DMS114 treated with DMSO at 0.1 percent for 48 hours (cell line): Measurements from ENCODE around the gene GDI2.
"Not testable (repeated sequence)": the region's sequence is repeated elsewhere in the genome, so short reads cannot be mapped to it uniquely, and the experiment has no call there.

Experiments used
- DNase-seq: peaks from one replicate; lab custom pipeline; 2025; ENCODE audit not compliant: unreplicated experiment; lab: John Stamatoyannopoulos, UW

Gene GDI2

DNA sequence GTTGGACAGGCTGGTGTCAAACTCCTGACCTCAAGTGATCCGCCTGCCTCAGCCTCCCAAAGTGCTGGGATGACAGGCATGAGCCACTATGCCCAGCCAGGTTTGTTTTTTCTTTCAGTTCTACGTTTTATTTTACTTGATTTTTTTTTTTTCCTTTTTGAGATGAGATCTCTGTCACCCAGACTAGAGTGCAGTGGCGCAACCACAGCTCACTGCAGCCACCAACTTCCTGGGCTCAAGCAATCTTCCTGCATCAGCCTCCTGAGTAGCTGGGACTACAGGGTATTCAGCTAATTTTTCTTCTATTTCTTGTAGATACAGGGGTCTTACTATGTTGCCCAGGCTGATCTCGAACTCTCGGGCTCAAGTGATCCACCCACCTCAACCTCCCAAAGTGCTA lies 24.3 kb downstream of the GDI2 start:
- no peak for DNase-seq

DNA sequence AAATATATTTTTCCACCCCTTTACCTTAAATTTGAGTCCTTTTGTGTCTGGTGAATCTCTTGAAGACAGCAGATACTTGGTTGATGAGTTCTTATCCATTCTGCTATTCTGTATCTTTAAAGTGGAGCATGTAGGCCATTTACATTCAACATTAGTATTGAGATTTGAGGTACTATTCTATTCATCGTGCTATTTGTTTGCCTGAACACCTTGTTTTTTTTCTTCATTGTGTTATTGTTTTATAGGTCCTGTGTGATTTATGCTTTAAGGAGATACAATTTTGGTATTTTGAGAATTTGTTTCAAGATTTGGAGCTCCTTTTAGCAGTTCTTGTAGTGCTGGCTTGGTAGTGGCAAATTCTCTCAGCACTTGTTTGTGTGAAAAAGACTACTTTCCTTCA lies 29.9 kb downstream of the GDI2 start:
- no peak for DNase-seq

DNA sequence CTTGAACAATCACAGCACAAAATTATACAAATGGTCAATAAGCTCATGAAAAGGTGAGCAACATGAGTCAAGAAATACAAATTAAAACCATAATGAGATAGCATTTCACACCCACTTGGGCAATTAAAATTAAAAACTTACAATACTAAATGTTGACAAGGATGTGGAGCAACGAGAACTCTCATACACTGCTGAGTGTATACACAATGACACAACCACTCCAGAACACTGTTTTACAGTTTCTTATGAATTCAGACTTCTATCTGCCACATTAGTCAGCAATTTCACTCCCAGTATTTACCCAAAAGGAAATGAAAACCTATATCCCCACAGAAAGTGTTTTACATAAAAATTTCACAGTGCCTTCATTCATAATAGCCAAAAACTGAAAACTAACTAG lies 31.1 kb downstream of the GDI2 start:
- DNase-seq: no peak

DNA sequence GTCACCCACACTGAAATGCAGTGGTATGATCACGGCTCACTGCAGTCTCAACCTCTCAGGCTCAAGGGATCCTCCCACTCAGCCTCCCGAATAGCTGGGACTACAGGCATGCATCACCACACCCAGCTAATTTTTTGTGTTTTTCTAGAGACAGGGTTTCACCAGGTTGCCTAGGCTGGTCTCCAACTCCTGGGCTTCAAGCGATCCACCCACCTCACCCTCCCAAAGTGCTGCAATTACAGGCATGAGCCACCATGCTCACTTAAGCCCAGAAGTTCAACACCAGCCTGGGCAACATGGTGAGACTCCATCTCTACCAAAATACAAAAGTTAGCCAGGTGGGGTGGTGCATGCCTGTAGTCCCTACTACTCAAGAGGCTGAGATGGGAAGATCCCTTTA lies 33.5 kb downstream of the GDI2 start:
- DNase-seq: no peak

DNA sequence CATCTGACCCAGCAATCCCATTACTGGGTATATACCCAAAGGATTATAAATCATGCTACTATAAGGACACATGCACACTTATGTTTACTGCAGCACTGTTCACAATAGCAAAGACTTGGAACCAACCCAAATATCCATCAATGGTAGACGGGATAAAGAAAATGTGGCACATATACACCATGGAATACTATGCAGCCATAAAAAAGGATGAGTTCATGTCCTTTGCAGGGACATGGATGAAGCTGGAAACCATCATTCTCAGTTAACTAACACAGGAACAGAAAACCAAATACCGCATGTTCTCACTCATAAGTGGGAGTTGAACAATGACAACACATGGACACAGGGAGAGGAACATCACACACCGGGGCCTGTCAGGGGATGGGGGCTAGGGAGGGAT lies 35.5 kb downstream of the GDI2 start:
- DNase-seq: not testable (repeated sequence)

DNA sequence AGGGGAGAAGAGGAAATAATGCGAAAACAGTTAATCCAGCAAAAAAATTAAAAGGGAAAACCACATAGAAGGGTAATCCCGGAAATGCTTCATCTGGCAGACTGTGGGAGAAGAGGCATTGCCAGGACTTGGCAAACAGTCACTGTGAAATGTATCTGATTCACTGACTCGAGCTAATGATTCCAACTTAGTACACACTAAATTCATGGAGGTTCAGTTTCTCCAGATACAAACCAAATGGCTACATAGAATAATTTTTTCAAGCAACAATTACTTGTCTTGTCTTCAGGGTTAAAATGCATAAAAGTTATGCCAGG lies 36.4 kb downstream of the GDI2 start:
- no peak for DNase-seq

DNA sequence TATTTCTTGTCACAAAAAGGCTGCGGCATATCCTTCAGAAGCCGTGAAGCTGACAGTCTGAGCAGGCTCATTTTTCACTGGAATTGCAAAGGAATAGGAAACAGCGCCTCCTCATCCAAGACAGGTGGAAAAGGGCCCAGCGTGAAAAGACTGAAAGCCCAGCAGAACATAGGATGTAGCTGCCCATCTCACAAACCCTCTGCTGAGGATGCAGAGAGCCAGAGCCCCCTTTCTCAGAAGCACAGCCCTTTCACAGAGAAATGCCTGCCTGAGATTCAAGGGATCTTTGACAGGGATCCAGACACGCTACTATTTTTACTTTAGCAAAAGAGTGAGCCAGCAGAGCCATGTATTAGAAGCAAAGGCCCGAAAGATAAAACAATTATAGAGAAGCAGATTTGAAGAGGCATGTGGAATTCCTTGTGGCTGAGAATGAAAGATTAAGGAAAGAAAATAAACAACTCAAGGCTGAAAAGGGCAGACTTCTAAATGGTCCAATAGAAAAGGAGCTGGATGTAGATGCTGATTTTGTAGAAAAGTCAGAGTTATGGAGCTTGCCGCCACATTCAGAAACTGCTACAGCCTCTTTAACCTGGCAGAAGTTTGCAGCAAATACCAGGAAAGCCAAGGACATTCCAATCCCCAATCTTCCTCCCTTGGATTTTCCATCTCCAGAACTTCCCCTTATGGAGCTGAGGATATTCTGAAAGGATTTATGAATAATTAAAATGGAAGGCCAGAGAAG lies 36.9 kb downstream of the GDI2 start:
- DNase-seq: no peak

DNA sequence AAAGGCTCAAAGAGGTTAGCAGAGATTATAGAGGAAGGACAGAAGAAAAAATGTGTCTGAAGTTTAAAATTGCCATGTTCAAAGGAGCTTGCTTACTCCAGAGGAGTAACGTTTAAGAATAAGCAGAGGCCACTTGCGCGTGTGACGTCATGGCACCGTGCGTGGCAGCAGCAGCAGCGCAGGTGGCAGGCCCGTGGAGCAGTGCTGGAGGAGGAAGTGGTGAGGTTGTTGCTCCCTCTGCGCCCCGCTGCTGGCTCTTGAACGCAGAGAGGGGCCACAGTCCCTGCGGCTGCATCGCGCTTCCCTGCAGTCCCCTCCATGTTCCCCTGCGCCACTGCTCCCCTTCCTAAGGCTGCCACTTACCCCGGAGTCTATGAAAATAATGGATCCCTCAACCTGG lies 37.5 kb downstream of the GDI2 start:
- DNase-seq: no peak

DNA sequence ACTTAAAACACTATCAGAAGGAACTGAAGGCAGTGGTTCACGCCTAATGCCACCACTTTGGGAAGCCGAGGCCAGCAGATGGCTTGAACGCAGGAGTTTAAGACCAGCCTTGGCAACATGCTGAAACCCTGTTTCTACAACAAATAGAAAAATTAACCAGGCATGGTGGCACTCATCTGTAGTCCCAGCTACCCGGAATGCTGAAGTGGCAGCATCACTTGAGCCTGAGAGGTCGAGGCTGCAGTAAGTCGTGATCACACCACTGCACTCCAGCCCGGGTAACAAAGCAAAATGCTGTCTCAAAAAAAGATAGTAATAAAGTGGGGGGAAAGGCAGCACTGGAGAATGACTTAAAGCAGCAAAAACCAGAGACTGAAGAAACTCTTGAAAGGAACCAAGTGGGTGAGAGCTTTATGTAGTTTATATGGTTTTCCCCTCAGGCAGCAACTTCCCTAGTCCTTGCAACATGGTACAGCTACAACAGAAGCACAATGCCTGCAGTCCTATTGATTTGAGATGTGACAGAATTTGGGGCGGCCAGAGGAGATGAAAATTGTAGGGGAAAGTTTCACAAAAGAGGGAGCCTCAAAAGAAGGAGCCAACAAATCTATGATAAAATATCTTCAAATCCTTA lies 38.1 kb downstream of the GDI2 start:
- DNase-seq: no peak

DNA sequence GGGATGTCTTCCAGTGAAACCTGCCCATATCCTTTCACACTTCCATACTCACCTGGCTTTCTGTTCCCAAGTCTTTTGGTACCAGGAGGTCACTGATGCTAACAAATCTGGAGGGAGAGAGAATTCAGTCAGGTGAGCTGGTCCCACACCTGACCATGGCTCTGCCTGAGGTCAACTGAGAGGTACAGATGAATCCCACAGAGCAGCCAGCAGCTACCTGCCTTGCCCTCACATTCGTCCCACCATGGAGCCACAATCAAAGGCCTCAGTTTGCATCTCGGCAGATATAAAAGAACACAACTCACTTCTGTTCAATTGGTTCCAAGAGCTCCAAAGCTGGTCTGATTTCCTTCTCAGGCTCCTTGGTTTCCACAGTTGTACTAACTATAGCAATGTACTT lies 47.0 kb downstream of the GDI2 start:
- no peak for DNase-seq

DNA sequence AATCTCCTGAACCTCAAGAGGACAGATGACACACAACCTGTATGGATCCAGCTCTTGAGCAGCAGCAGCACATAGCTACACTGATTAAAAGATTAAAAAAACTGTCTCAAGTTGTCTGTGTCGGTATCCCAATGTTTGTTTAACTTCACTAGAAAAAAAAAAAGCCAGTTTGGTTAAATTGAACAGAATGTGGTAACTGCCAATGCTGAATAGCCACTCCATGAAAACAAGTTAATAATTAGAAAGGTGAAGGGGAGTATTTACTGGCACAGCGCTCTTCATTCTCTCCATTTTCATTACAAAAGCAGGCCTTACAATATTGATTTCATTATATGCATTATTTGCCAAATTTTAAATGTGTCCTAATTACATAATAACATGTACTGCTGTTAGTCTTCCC lies 47.6 kb downstream of the GDI2 start:
- no peak for DNase-seq

DNA sequence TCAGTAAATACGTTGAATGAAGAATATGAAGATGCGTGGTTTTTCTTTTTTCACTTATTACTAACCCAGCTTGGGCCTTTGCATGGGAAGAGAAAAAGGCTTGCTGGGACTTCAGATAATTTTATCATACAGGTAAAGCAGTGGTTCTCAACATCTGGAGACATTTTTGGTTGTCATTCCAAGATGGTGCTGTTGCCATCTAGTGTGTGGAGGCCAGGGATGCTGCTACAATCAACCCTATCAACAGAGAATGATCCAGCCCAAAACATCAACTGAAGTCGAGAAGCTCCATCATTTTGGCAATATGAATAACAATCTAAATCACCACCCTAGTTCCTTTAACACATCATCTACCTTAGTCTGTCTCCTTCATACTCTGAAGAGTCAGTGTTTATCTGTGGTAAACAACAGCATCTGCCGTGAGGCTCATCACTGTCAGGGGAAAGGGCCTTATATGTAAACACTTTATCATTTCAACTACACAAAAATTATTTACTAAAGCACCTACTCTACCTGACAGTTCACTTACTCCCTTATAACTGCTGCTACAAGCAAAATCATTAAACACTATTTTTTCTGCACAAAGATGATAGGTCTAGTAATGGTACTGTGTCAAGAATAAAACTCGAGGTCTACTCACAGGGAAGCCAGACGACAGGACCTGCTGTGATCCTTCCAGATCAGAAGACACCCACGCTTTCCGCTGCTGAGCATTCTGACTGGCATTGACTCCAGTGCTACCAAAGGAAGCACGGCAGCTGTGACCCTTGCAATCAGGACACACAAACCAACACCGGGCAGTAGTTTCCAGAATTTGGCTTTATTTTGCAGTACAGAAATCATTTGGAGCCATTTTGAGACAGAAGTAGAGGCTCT lies 48.6 kb downstream of the GDI2 start:
- no peak for DNase-seq

DNA sequence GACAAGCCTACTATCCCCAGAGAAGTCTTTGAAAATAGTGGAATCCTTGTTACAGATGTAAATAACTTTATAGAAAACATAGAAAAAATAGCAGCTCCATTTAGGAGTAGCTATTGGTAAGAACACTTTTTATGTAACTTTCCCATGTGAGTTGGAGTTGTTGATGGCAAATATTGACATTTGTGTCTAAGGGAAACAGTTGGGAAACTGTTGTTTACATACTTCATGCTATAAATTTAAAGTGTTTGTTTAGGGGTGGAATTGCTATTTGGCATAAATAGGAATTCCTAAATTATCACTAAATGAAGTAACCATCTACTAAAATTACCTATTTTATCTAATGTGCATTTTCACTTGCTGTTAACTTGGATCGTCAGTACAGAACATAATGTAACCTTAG lies 50.7 kb downstream of the GDI2 start:
- DNase-seq: no peak

DNA sequence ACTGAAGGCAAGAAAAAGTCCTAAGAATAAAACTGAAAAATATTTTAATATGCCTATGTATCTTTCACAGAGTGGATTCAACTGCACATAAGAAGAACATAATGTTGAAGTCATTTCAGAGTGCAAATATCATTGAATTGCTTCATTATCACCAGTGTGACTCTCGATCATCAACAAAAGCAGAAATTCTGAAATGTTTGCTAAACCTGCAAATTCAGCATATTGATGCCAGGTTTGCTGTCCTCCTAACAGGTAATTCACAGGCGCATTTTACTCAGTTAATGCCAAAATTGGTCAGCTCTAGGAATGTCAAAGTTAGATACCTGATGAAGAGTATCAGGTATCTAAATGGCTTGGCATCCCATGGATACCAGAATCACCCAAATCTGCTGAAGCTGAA lies 52.0 kb downstream of the GDI2 start:
- no peak for DNase-seq

DNA sequence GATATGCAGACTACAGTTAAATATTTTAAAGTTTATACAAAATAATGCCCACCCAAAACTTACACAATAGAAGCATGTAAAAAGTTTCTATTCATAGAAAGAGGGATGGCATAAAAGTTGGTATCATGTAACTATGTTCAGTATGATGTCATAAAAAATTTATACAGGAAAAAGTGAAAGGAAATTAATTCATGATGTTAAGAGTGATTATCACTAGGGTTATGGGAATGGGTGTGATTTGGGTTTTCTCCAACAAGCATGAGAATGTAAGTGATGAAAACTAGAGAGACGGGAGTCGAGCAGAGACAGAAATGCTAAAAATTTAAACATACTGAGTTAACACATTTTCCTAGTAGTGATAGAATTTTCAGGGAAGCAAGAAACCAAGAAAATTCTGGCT lies 52.7 kb downstream of the GDI2 start:
- no peak for DNase-seq

DNA sequence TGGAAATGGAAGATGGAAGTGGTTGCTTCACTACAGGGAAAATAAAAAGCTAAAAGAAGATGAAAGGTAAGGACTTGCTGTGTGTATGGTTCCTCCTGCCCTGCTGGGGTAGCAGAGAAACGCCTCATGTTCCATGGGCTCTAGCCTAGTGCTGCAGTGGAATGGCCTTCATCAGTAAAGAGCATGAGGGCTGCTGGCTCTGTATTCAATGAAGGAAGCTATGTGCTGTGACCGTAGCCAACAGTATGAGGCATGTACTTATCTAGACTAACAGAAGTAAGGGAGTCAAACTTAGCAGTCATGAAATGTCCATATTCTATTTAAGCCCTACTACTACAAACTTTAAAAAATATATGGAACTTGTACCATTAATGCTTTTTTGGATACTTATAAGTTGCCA lies 54.3 kb downstream of the GDI2 start:
- no peak for DNase-seq

DNA sequence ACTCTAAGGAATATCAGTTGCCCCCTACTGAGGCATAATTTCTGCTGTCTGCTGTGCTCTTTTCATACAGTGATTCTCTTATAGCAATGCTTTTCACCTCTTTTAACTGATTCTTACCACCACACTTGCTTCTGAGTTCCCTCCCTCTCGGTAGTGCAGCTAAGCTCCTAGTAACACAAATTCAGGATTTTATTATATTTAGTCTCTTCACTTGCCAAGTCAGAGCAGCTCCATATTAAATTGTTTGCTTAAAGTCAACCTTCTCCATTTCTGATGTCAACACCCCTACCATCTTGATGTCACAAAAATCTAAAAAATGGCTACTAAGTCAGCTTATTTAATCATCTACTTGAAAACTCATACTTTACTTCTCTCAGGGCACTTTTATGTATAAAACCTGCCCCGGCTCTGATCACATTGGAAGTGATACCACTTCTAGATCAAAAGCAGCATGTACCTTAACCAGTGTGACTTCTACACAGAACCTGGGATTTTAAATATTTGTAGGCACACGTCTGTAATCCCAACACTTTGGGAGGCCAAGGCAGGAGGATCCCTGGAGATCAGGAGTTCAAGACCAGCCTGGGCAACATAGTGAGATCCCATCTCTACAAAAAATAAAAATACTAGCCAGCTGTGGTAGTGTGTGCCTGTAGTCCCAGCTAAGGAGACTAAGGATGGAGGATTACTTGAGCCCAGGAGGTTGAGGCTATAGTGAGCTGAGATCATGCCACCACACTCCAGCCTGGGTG lies 55.3 kb downstream of the GDI2 start:
- DNase-seq: no peak

DNA sequence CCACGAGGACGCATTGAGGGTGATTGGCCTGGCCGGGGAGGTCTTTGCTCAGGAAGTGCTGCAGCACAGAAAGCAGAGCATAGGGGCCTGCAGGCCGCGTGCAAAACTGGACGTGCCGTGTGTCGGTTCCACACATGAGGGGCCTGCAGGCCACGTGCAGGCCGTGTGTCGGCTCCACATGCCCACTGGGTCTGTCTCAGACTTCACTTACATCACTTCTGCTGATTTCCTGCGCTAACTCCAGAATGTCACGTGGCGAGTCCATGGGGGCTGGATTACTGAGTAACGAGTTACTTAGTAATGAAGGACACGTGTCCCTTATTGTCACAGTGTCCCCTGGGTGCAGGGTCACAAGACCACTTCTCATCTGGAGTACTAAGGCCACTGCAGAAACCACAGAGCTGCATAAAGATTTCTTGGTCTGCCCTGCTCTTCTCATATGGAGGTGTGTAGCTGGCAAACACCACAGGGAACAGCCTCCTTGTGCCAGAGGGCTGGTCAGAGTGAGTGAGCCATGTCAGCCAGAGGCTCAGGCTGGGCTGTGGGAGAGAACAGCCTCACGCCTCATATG lies 60.8 kb downstream of the GDI2 start:
- DNase-seq: no peak

DNA sequence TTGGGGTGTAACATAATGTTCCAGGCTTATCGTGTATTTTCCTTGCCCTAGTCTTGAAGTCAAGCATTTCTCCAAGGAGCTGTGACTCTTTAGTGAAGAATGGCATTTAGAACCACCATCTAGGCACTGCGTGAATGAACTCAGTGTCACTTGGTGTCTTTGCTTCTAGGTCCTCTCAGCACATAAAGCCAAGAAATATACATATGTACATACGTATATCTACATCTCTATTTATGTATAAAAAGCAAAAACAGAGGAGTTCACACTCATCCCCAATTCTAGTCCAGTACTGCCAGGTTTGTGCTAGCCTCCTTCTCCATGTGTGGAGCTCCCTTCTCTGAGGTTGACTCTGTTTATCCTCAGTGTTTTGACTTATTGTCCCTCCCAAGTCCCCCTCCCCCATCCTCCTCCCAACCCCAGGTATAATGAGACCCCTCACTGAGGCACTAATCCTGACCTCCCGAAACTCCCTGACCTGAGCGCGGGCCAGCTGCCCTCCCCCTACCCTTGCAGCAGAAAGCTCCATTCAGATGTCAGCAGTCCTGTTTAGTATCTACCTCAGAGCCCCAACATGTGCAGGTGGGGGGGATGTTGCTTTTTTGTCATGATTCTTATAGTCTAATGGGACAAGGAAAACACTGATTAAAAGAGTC lies 61.5 kb downstream of the GDI2 start:
- DNase-seq: no peak

DNA sequence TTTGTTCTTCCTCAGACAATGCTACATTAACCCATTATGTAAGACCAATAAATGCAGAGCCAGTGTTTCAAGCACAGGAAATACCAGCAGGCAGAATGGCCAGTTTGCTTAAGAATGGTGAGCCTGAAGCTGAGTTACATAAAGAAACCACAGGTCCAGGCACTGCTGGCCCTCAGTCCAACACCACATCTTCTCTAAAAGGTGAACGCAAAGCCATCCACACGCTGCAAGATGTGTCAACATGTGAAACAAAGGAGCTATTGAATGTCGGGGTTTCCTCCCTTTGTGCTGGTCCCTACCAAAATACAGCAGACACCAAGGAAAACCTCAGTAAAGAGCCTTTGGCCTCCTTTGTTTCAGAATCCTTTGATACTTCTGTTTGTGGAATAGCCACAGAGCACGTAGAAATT lies 64.8 kb downstream of the GDI2 start:
- no peak for DNase-seq

DNA sequence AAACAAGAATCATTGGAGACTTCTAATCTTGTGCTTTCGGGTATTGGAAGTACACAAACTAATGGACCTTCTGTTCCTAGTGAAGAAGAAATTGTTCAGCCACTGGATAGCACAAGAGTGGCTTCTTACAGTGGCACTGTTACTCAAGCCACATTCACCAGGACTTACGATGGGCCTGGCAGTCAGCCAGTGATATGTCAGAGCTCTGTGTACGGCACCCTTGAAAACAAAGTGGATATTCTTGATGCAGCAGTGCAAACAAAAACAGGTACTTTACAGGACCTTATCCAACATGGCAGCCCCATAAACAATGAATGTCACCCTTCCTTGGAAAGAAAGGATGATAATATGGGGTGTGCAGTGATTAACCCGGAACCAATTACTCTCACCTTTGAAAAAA lies 67.0 kb downstream of the GDI2 start:
- no peak for DNase-seq
